H1 (cell line): ENCODE data around the gene NAP1L5. TPM values are rescaled to one million over a fixed set of nuclear protein-coding genes. Genes with fewer than 3 reads are reported as not detected.

Experiments used
- GABPA ChIP-seq: IDR thresholded peaks from 2 replicates; pipeline ENCODE4 v1.6.1; 2011; ENCODE audit warnings: mild to moderate bottlenecking, low read length, moderate library complexity, borderline replicate concordance; ENCODE audit not compliant: insufficient read depth
- KDM4A ChIP-seq: IDR thresholded peaks from one replicate; pipeline ENCODE4 v1.7.1; 2012; ENCODE audit warnings: low read depth, mild to moderate bottlenecking, moderate library complexity, low read length, inconsistent platforms; ENCODE audit not compliant: severe bottlenecking
- SP1 ChIP-seq: IDR thresholded peaks from 2 replicates; pipeline ENCODE4 v1.6.1; 2011; ENCODE audit warnings: low read depth, low read length
- polyA plus RNA-seq, 7 experiments: library from polyadenylated mRNA; depleted of rRNA in 3 of 7; stranded (reverse) in 5 of 7; unstranded in 2 of 7; fragments of >200 nt in 5 of 7; fragments of 200-250 nt in 2 of 7; gene quantifications; 1 replicate in 5 of 7; 2 replicates in 1 of 7; 4 replicates in 1 of 7; pipeline versions ENCODE4 v1.2.1 to v1.2.3, GENCODE V29; 2011 to 2013; ENCODE audit warnings: missing spikeins in 2 of 7, mixed read lengths in 2 of 7
- total RNA-seq: library from RNA; stranded (reverse); fragmentation: NEBNext Ultra II Directional; extraction: Animal tissue kit (Norgen Biotek cat#: 25700); gene quantifications from 2 replicates; pipeline ENCODE4 v1.2.1, GENCODE V29; 2021

NAP1L5 gene
- total and polyA plus RNA-seq, 2 of the 8 experiments (the other 6 are each of a cell fraction or from before 2014, with no cell fraction given) = 1.3 to 2.7 TPM

GRCh38 chr4:88729146-88729760, 31.6 kb upstream of the NAP1L5 start (continued):
- TF ChIP-seq GABPA (no peak), KDM4A (no peak), SP1 (no peak)
- TF ChIP-seq, all 59 proteins: peak for 0
